ENCODE measurements around the gene FCGR2B.

The FCGR2B gene

GRCh38 chr1:161705537-161705936 is 42.6 kb downstream of the FCGR2B start:
- no peak for TF ChIP-seq CTCF (conservative IDR thresholded peaks at IDR 0.05)
- H3K27ac ChIP-seq = no peak overlapping the region

- TF ChIP-seq CTCF (conservative IDR thresholded peaks at IDR 0.05) = no peak
- no peak overlapping the region for H3K27ac ChIP-seq
Measured at GRCh38 chr1:161706113-161706481, 43.2 kb downstream of the FCGR2B start.

GRCh38 chr1:161706482-161707347 is 43.8 kb downstream of the FCGR2B start, which contains the start of gene FCRLA:
Gene FCRLA (plus strand): TSS chr1:161707229. CDS start chr1:161707265, 36 bp downstream.
- H3K27ac ChIP-seq = no peak within 1 kb of the TSS
- no peak for TF ChIP-seq CTCF (conservative IDR thresholded peaks at IDR 0.05)

- no peak for TF ChIP-seq CTCF (conservative IDR thresholded peaks at IDR 0.05)
- H3K27ac ChIP-seq = no peak overlapping the region
Measured at GRCh38 chr1:161707503-161707902, 44.6 kb downstream of the FCGR2B start.

- no peak for TF ChIP-seq CTCF (conservative IDR thresholded peaks at IDR 0.05)
- no peak overlapping the region for H3K27ac ChIP-seq
Measured at GRCh38 chr1:161709373-161709772, 46.4 kb downstream of the FCGR2B start.

- no peak for TF ChIP-seq CTCF (conservative IDR thresholded peaks at IDR 0.05)
- no peak overlapping the region for H3K27ac ChIP-seq
Measured at GRCh38 chr1:161710560-161710959, 47.6 kb downstream of the FCGR2B start.

GRCh38 chr1:161718559-161719324 is 55.8 kb downstream of the FCGR2B start:
- TF ChIP-seq CTCF (conservative IDR thresholded peaks at IDR 0.05) = no peak
- H3K27ac ChIP-seq = no peak overlapping the region
